ENCODE data around the gene HIF3A. TPM values are rescaled to one million over a fixed set of nuclear protein-coding genes. Genes with fewer than 3 reads are reported as not detected.

Gene HIF3A
- total RNA-seq, 1 donor from 2014 or later, result 12.6 TPM

GRCh38 chr19:46356149-46357055, 59.6 kb downstream of the HIF3A start:
- no peak overlapping the region for H3K4me2 ChIP-seq (ENCODE audit: low read length)
- no peak overlapping the region for H3K4me3 ChIP-seq (ENCODE audit: insufficient read depth, low read depth, low read length)
- Mint-ChIP-seq H3K36me3 (ENCODE audit: low read depth, unreplicated experiment) (peaks cover 3% of the 10 kb centered on the region), H3K4me3 (ENCODE audit: unreplicated experiment) (no peak overlapping the region), H3K9me3 (ENCODE audit: unreplicated experiment) (no peaks in the 10 kb centered on the region), H3K27me3 (ENCODE audit: low read depth, unreplicated experiment) (no peaks in the 10 kb centered on the region), H3K27ac (ENCODE audit: unreplicated experiment) (no peak overlapping the region), H3K4me1 (ENCODE audit: low read depth, unreplicated experiment) (peaks cover 21% of the 10 kb centered on the region)
- no peak overlapping the region for H3K27ac ChIP-seq (ENCODE audit: low read depth, low read length)
- H3K27me3 ChIP-seq (ENCODE audit: insufficient read depth, low read length), result no peaks in the 10 kb centered on the region
- no peak overlapping the region for H2AFZ ChIP-seq (ENCODE audit: low read depth, low read length)
- no peak overlapping the region for H3K9ac ChIP-seq (ENCODE audit: low read length)
- H3K9me3 ChIP-seq (ENCODE audit: insufficient read depth, low read depth, low read length), result no peaks in the 10 kb centered on the region
- TF ChIP-seq, protein P1, sequence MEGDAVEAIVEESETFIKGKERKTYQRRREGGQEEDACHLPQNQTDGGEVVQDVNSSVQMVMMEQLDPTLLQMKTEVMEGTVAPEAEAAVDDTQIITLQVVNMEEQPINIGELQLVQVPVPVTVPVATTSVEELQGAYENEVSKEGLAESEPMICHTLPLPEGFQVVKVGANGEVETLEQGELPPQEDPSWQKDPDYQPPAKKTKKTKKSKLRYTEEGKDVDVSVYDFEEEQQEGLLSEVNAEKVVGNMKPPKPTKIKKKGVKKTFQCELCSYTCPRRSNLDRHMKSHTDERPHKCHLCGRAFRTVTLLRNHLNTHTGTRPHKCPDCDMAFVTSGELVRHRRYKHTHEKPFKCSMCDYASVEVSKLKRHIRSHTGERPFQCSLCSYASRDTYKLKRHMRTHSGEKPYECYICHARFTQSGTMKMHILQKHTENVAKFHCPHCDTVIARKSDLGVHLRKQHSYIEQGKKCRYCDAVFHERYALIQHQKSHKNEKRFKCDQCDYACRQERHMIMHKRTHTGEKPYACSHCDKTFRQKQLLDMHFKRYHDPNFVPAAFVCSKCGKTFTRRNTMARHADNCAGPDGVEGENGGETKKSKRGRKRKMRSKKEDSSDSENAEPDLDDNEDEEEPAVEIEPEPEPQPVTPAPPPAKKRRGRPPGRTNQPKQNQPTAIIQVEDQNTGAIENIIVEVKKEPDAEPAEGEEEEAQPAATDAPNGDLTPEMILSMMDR (IDR thresholded peaks at IDR 0.05; ENCODE audit: insufficient read depth, low read depth, low read length), result no peak
- no peak for TF ChIP-seq EZH2 (IDR thresholded peaks at IDR 0.05; ENCODE audit: insufficient read depth, low read length)
- DNase-seq (ENCODE audit: low read depth) (no peak), FAIRE-seq (no peak)
- peaks cover 86% of the 10 kb centered on the region for H3K79me2 ChIP-seq (ENCODE audit: insufficient read depth, low read length)
- peaks cover 18% of the 10 kb centered on the region for H3K36me3 ChIP-seq (ENCODE audit: insufficient read depth, low read length)
- H4K20me1 ChIP-seq (ENCODE audit: insufficient read depth, low read length), result peaks cover 49% of the 10 kb centered on the region
- peaks cover 24% of the 10 kb centered on the region for H3K4me1 ChIP-seq (ENCODE audit: insufficient read depth, low read length)

DNA sequence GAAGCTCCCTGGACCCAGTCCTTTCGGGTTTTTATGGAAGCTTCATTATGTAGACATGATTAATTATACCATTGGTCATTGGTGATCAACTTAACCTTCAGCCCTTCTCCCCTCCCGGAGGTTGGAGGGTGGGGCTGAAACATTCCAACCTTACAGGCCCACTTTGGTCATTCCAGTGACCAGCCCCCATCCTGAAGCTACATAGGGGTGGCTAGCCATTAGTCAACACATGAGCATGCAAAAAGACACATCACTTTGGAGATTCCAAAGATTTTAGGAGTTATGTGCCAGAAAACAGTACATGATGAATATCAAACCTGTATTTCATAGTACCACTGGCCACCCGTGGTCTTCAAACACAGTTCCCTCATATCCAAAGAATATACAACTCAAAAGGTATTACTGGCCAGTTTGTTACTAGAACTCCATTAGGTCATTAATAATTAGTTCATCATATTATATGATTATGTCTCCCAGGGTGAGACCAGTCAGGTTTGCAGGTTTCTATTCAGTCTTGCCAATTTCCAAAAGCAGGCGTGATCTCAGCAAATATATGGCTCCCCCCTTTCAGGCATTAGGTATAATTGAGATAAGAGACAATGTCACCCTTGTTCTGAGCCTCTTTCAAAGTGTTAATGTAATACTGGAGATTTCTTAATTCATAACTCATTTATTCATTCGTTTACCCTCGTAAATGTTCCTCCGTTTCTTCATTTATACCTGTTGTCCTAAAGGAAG, 61.2 kb downstream of the HIF3A start:
- peaks cover 22% of the 10 kb centered on the region for H3K4me1 Mint-ChIP-seq (ENCODE audit: low read depth, unreplicated experiment)

More for the DNA sequence above, 61.2 kb downstream of the HIF3A start:
- Histone ChIP-seq H3K4me3 (ENCODE audit: insufficient read depth, low read depth, low read length) (no peak overlapping the region), H3K27ac (ENCODE audit: low read depth, low read length) (no peak overlapping the region), H3K36me3 (ENCODE audit: insufficient read depth, low read length) (peaks cover 18% of the 10 kb centered on the region), H3K79me2 (ENCODE audit: insufficient read depth, low read length) (peaks cover 70% of the 10 kb centered on the region), H3K27me3 (ENCODE audit: insufficient read depth, low read length) (no peaks in the 10 kb centered on the region), H3K9me3 (ENCODE audit: insufficient read depth, low read depth, low read length) (no peaks in the 10 kb centered on the region), H3K9ac (ENCODE audit: low read length) (no peak overlapping the region), H2AFZ (ENCODE audit: low read depth, low read length) (no peak overlapping the region), H3K4me1 (ENCODE audit: insufficient read depth, low read length) (peaks cover 15% of the 10 kb centered on the region), H3K4me2 (ENCODE audit: low read length) (peak overlapping the region; percentile 14), H4K20me1 (ENCODE audit: insufficient read depth, low read length) (peaks cover 34% of the 10 kb centered on the region)
- H3K4me3 Mint-ChIP-seq (ENCODE audit: unreplicated experiment), result peak overlapping the region; percentile 25
- H3K9me3 Mint-ChIP-seq (ENCODE audit: unreplicated experiment), result no peaks in the 10 kb centered on the region
- no peaks in the 10 kb centered on the region for H3K27me3 Mint-ChIP-seq (ENCODE audit: low read depth, unreplicated experiment)
- peaks cover 3% of the 10 kb centered on the region for H3K36me3 Mint-ChIP-seq (ENCODE audit: low read depth, unreplicated experiment)
- DNase-seq (ENCODE audit: low read depth), result peak; percentile 75
- TF ChIP-seq, protein P1 (IDR thresholded peaks at IDR 0.05; ENCODE audit: insufficient read depth, low read depth, low read length), result no peak
- TF ChIP-seq EZH2 (IDR thresholded peaks at IDR 0.05; ENCODE audit: insufficient read depth, low read length), result no peak
- H3K27ac Mint-ChIP-seq (ENCODE audit: unreplicated experiment), result peak overlapping the region; percentile 3
- FAIRE-seq, result peak; percentile 43

Measured in astrocyte (in vitro differentiated cells and primary cell).